NCI-H146 treated with DMSO at 0.1 percent for 48 hours (cell line): ENCODE measurements around the gene RNH1.
A peak's percentile ranks its signal among the peaks of the same experiment; 100 is the strongest.

ENCODE experiments used
- DNase-seq: peaks from one replicate; lab custom pipeline; 2025; ENCODE audit not compliant: unreplicated experiment; lab: John Stamatoyannopoulos, UW

The RNH1 gene

GRCh38 chr11:459511-460220 lies 47.4 kb downstream of the RNH1 start:
- no peak for DNase-seq

- DNase-seq: no peak
Observed at GRCh38 chr11:457111-457760, 49.8 kb downstream of the RNH1 start.

GRCh38 chr11:456533-456932 lies 50.5 kb downstream of the RNH1 start:
- no peak for DNase-seq

- no peak for DNase-seq
Observed at GRCh38 chr11:455566-456147, 51.4 kb downstream of the RNH1 start.

GRCh38 chr11:454801-455565 lies 52.1 kb downstream of the RNH1 start:
- no peak for DNase-seq

- no peak for DNase-seq
Observed at GRCh38 chr11:454043-454442, 53.0 kb downstream of the RNH1 start.

- no peak for DNase-seq
Observed at GRCh38 chr11:453564-453963, 53.5 kb downstream of the RNH1 start.

GRCh38 chr11:452916-453527 lies 54.0 kb downstream of the RNH1 start:
- no peak for DNase-seq

- DNase-seq: no peak
Observed at GRCh38 chr11:452203-452744, 54.8 kb downstream of the RNH1 start.

GRCh38 chr11:451738-452137 lies 55.3 kb downstream of the RNH1 start:
- DNase-seq: no peak

GRCh38 chr11:450809-451451 lies 56.1 kb downstream of the RNH1 start:
- DNase-seq: peak; percentile 42

- DNase-seq: peak; percentile 91
Observed at GRCh38 chr11:449889-450808, 56.9 kb downstream of the RNH1 start, which contains the start of gene PTDSS2. Gene PTDSS2, plus strand, starts transcription at chr11:450279. Its CDS starts 177 bp downstream, at chr11:450456.

- DNase-seq: peak; percentile 93
Observed at GRCh38 chr11:447923-448731, 58.9 kb downstream of the RNH1 start.

GRCh38 chr11:446891-447290 lies 60.2 kb downstream of the RNH1 start:
- DNase-seq: peak; percentile 84

GRCh38 chr11:445765-446588 lies 61.1 kb downstream of the RNH1 start:
- peak; percentile 49 for DNase-seq
